ENCODE results near the gene GUCA2A.

The GUCA2A gene

DNA sequence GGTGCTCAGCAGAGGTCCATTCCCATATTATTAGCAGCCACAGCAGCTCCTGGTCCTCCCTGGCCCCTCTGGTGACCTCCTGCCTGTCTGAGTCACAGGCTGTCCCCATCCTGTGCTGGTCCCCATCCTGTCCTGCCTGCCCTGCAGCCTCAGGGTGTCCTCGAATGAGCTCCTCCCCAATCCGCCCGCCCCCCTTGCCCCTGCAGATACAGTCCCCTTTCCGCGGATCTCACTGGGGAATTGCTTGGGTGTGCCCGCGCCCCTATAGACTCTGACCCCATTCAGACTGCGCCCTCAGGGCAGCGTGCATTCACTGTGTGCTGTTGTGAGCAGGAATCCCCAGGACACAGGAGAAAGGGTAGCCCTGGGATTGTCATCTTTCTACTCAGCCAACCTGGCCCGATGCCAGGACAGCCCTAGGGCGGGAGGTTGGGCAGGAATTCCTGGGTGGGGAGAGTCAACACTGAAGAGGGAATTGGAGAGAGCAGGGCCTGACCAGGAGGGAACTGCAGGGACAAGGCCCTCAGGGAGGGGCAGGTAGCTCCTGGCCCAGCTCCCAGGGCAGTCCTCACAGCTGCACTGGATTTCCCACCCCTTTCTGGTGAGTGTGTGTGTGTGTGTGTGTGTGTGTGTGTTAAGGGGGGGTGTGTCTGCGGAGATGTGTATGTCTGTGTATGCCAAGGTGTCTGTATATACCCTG, 1.1 kb upstream of the GUCA2A start:
- Histone ChIP-seq H3K36me3 (no peaks in the 10 kb centered on the region), H3K27me3 (no peaks in the 10 kb centered on the region), H3K27ac (no peak overlapping the region), H3K9me3 (no peaks in the 10 kb centered on the region), H3K4me3 (ENCODE audit: low read depth in 1 of 2, low read length in 1 of 2) (no peak overlapping the region), H3K4me1 (ENCODE audit: control insufficient read depth in 1 of 2, insufficient read depth in 1 of 2, low read depth in 1 of 2, low read length in 1 of 2) (peaks cover 6 to 8% of the 10 kb centered on the region in 2 experiments)
- TF ChIP-seq, protein P1, sequence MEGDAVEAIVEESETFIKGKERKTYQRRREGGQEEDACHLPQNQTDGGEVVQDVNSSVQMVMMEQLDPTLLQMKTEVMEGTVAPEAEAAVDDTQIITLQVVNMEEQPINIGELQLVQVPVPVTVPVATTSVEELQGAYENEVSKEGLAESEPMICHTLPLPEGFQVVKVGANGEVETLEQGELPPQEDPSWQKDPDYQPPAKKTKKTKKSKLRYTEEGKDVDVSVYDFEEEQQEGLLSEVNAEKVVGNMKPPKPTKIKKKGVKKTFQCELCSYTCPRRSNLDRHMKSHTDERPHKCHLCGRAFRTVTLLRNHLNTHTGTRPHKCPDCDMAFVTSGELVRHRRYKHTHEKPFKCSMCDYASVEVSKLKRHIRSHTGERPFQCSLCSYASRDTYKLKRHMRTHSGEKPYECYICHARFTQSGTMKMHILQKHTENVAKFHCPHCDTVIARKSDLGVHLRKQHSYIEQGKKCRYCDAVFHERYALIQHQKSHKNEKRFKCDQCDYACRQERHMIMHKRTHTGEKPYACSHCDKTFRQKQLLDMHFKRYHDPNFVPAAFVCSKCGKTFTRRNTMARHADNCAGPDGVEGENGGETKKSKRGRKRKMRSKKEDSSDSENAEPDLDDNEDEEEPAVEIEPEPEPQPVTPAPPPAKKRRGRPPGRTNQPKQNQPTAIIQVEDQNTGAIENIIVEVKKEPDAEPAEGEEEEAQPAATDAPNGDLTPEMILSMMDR (IDR thresholded peaks at IDR 0.05): no peak

DNA sequence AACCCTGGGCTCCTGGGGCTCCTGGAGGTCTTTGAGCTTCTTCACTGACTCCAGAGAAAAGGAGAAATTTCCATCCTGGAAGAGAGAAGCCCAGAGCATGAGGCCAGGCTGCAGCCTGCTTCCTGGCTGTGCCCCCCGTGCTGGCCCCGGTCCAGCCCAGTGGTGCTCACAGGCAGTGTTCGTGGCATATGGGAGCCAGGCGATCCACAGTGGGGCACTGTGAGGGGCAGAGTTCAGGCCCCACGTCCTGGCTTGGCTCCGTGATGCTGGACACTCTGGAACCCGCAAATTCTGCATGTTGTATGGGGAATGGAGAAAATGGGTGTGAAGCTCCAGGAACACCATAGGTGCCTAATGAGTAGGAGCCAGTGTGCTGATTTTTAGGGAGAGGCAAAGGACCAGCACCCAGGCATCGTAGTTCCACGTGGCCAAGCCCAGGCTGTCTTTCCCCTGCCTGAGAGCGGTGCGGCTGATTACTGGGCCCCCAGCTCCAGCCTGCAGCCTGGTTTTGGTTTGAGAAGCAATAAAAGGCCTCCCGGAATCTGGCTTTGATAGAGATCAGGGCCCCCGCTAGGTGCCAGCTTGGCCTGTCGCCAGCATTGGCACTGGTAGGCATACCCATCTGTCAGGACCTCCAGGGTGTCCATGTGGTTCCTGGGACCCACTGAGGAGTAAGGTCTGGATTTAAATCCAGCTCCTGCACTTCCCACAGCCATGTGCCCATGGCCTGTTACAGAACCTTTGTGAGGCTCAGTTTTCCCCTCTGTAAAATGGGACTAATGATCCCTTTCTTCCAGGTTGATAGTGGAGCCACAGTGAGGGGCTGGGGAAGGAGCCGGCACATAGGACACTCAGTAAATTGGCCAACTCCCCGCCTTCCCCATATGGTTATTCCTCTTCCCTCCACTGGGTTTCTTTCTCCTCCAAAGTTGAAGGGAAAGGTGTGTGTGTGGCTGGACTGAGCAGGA, 725 bp downstream of the GUCA2A start:
- Histone ChIP-seq H3K4me1 (ENCODE audit: control insufficient read depth in 1 of 2, insufficient read depth in 1 of 2, low read depth in 1 of 2, low read length in 1 of 2) (peaks cover 6 to 8% of the 10 kb centered on the region in 2 experiments), H3K27me3 (no peaks in the 10 kb centered on the region), H3K36me3 (no peaks in the 10 kb centered on the region), H3K4me3 (ENCODE audit: low read depth in 1 of 2, low read length in 1 of 2) (no peak overlapping the region), H3K27ac (no peak overlapping the region), H3K9me3 (no peaks in the 10 kb centered on the region)
- TF ChIP-seq, protein P1 (IDR thresholded peaks at IDR 0.05): no peak

DNA sequence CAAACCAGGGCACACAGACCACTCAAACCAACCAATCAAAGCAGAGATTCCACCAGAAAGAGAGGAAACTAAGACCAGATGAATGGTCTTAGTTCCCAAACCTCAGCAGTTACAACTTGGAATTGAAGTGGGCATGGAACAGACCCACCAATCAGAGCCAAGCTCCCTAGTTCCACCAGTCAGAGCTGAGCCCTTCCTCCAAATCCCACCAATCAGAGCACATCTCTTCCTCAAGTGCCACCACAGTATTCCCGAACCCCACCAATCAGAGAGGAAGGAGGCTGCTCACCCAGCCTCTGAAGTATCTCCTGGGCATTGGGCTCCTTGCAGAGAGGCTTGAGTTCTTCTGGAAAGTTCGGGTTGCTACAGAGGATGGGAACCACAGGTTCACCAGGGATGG, 1.4 kb downstream of the GUCA2A start:
- no peak overlapping the region for H3K4me3 ChIP-seq (ENCODE audit: low read depth in 1 of 2, low read length in 1 of 2)
- no peaks in the 10 kb centered on the region for H3K27me3 ChIP-seq
- TF ChIP-seq, protein P1 (IDR thresholded peaks at IDR 0.05): no peak

DNA sequence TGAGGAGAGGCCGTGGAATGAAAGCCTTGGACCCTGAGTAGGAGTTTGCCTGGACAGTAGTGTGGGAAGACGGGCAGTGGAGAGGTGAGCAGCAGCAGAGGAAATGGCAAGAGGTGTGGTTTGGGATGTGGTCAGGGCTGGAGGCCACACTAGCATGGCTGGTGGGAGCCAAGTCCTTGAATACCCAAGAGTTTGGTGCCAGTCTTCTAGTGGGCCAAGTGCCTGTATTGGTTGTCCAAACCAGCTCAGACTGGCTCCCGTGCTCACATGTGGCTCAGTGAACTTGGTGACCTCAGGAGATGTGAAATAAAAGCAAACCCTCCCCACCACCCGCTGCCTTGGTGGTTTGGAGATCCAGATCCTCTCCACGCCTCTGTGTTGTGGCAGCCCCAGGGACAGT, 2.4 kb downstream of the GUCA2A start:
- Histone ChIP-seq H3K27ac (no peak overlapping the region), H3K9me3 (no peaks in the 10 kb centered on the region), H3K4me1 (ENCODE audit: control insufficient read depth in 1 of 2, insufficient read depth in 1 of 2, low read depth in 1 of 2, low read length in 1 of 2) (peaks cover 6 to 8% of the 10 kb centered on the region in 2 experiments), H3K27me3 (no peaks in the 10 kb centered on the region), H3K4me3 (ENCODE audit: low read depth in 1 of 2, low read length in 1 of 2) (no peak overlapping the region), H3K36me3 (no peaks in the 10 kb centered on the region)
- TF ChIP-seq, protein P1 (IDR thresholded peaks at IDR 0.05): no peak

More for the DNA sequence above, 1.4 kb downstream of the GUCA2A start:
- Histone ChIP-seq H3K4me1 (ENCODE audit: control insufficient read depth in 1 of 2, insufficient read depth in 1 of 2, low read depth in 1 of 2, low read length in 1 of 2) (peaks cover 6 to 8% of the 10 kb centered on the region in 2 experiments), H3K36me3 (no peaks in the 10 kb centered on the region), H3K27ac (no peak overlapping the region), H3K9me3 (no peaks in the 10 kb centered on the region)

DNA sequence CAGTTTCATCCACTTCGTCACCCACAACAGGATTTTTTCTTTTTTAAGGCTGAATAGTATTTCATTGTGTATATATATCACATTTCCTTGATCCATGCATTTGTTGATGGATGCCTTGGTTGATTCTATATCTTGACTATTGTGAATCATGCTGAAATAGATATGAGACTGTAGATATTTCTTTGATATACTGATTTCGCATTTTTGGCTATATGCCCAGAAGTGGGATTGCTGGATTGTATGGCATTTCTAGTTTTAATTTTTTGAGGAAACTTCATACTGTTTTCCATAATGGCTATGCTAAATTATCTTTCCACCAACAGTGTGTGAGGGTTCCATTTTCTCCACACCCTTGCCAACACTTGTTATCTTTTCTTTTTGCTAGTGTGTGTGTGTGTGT, 6.4 kb downstream of the GUCA2A start:
- H3K4me3 ChIP-seq (ENCODE audit: low read depth in 1 of 2, low read length in 1 of 2): no peak overlapping the region
- H3K27ac ChIP-seq: no peak overlapping the region
- no peaks in the 10 kb centered on the region for H3K9me3 ChIP-seq
- H3K36me3 ChIP-seq: no peaks in the 10 kb centered on the region
- no peaks in the 10 kb centered on the region for H3K27me3 ChIP-seq
- TF ChIP-seq, protein P1 (IDR thresholded peaks at IDR 0.05): no peak
- H3K4me1 ChIP-seq (ENCODE audit: control insufficient read depth in 1 of 2, insufficient read depth in 1 of 2, low read depth in 1 of 2, low read length in 1 of 2): peaks cover 6 to 8% of the 10 kb centered on the region in 2 experiments
